ENCODE data around the gene RNF114.
"Not testable (repeated sequence)": the region's sequence is repeated elsewhere in the genome, so short reads cannot be mapped to it uniquely, and the experiment has no call there.

Gene RNF114, protein sequence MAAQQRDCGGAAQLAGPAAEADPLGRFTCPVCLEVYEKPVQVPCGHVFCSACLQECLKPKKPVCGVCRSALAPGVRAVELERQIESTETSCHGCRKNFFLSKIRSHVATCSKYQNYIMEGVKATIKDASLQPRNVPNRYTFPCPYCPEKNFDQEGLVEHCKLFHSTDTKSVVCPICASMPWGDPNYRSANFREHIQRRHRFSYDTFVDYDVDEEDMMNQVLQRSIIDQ

GRCh38 chr20:49936153-49937026 lies at the start of gene RNF114:
RNF114 (plus strand) TSS chr20:49936397; CDS start chr20:49936413, 16 bp downstream.
- DNase-seq (ENCODE audit: low spot score) = peak; percentile 99

GRCh38 chr20:49886571-49887213 lies 49.5 kb upstream of the RNF114 start:
- DNase-seq (ENCODE audit: low spot score) = no peak

DNA sequence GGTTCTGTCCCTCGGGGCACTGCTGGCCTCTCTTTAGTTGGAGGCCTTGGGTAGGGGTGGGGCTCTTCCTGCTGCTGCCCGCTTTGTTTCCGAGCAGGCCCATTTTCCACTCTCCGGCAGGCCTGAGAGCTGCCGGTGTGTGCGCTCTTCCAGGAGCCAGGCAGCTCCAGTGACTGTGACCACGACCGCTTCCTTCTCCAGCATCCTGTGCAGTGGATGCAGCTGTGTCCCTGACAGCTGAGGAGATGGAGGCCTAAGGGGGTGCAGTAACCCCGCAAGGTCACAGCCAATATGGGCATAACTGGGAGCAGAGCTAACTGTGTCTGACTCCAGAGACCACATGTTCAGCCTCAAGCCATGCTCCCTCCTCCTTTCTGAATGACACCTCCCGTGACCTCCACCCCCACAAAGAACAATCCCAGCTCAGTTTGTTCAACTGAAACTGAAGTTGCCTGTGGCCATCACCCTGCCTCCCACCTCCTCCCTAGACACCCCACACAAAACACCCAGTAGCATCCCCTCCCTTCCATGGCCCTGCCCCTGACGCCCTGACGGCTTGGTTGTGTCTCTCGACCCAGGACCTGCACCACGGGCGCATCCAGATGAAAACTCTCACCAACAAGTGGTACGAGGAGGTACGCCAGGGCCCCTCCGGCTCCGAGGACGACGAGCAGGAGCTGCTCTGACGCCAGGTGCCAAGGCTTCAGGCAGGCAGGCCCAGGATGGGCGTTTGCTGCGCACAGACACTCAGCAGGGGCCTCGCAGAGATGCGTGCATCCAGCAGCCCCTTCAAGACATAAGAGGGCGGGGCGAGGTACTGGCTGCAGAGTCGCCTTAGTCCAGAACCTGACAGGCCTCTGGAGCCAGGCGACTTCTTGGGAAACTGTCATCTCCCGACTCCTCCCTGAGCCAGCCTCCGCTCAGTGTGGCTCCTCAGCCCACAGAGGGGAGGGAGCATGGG lies 48.7 kb upstream of the RNF114 start:
- no peak for DNase-seq (ENCODE audit: low spot score)

- peak; percentile 81 for DNase-seq (ENCODE audit: low spot score)
Observed at GRCh38 chr20:49888212-49889000, 47.8 kb upstream of the RNF114 start.

- no peak for DNase-seq (ENCODE audit: low spot score)
Observed at GRCh38 chr20:49889001-49889934, 46.9 kb upstream of the RNF114 start.

- DNase-seq (ENCODE audit: low spot score) = no peak
Observed at GRCh38 chr20:49889935-49890333, 46.3 kb upstream of the RNF114 start.

DNA sequence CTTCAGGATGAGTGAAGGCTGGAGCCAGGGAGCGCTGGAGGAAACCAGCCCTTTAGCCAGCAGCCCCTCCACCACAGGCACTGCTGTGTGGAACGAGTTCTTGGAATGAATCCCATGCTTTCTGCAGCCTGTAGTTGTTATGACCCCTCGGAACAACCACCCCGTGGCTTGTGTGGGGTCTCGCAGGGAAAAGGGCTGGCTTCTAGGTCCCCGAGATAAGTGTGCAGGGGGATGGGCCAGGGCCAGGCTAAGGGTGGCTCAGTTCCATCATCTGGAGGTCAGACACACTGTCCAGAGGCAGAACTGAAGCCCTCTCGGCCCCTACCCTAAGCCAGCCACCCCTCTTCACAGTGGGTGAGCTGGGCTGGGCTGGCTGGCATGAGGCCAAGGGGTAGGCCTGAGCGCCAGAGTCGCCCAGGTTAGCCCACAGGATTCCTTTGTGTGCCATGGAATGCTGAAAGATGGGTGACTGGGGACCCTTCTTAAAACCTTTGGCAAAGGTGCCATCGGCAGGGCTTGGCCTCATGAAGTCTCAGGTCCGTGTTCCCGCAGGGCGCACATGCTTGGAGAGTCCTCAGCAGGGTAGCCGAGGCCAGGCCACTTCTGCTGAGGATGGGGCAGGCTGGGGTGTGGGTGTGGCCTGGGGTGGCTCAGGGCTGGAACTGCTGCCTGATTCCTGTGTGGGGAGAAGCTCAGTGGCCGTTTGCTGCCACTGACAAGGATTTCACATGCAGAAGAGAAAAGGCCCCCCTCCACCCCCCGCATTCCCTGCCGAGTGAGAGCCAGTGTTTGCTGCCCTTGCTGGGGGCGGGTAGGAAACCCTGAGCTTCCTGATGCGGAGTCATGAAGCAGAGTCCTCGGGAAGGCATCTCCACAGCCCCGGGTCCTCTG lies 45.5 kb upstream of the RNF114 start:
- DNase-seq (ENCODE audit: low spot score) = no peak

DNA sequence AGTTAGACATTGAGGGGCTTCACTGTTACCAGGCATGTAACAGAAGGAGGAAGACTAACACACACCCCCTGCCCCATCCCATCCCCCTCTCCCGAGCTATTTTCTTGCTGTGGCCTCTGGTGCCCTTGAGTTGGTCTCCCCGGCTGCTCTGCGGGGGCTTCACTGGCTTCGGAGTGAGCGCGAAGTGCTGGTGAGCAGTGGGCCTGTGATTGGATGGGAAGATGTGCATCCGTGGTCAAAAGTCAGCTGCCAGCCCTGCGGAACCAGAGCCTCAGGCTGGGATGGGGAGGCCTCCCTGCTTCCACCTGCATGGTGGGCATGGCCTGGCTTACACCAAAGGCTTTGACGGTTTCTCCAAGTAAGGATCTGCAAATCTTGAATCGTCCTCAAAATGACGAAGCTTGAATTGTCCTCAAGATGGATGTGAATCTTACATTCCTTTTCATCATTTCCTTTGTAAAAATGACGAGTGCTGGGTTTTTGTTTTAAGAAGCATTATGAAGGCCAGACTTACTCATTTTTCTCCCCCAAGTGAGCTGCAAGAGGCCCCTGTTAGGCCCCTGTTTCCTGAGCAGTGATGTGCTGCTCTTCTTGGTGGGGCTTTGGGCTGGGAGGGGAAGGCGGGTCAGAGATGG lies 44.6 kb upstream of the RNF114 start:
- no peak for DNase-seq (ENCODE audit: low spot score)

- no peak for DNase-seq (ENCODE audit: low spot score)
Observed at GRCh38 chr20:49892260-49892659, 43.9 kb upstream of the RNF114 start.

- DNase-seq (ENCODE audit: low spot score) = no peak
Observed at GRCh38 chr20:49892817-49893216, 43.4 kb upstream of the RNF114 start.

DNA sequence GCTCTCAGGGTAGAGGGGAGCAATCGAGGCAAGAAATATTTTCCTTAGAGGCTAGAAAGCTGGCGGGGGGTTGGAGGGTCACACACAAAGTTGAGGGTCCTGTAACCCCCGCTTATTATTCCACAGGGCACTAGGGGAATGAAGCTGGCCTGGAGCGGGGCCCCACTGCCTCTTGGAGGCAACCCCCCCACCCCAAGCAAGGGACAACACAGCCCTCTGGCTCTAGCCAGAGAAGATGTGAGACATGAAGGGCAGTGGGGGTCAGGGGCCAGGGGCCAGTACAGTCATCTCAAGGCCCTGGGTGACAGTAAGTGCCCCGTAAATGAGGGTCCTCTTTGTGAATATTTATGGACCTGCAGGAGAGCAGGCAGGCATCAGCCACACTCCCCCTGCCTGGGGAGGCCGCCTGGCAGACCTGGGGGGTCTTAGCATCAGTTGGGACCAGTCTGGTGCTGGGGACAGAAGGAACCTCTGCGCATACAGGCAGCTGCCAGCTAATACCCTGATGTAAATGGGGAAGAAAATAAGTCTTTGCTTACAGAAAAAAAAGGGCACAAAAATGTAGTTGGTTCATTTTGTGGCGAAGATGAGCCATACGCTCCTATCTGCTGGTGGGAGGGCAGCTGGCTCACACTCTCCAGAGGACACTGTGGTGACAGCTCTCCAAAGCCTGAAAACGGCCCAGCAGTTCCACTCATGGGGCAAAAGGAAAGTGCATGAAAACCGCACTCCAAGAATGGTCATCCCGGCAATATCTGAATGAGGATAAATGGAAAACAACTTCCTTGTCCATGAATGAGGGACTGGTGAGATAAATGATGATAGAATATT lies 42.7 kb upstream of the RNF114 start:
- peak; percentile 80 for DNase-seq (ENCODE audit: low spot score)

DNA sequence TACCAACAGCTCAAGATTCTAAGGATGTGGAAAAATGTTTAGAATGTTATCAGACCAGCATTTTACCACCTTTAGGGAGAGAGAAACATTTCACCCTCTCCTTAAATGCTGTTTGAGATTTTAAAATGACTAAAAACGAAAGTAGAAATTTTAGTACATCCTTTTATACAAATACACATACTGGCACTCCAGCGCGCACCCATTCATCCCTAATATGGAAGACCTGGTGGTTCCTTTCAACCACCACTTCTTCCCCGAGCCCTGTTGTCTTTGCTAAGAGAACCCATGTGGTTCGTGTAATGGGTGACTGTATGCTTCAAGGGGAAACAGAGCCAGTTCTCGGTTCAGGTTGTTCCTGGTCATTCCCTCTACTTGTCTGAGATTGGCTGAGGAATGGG lies 42.1 kb upstream of the RNF114 start:
- DNase-seq (ENCODE audit: low spot score) = no peak

- DNase-seq (ENCODE audit: low spot score) = not testable (repeated sequence)
Observed at GRCh38 chr20:49895474-49896093, 40.6 kb upstream of the RNF114 start.

DNA sequence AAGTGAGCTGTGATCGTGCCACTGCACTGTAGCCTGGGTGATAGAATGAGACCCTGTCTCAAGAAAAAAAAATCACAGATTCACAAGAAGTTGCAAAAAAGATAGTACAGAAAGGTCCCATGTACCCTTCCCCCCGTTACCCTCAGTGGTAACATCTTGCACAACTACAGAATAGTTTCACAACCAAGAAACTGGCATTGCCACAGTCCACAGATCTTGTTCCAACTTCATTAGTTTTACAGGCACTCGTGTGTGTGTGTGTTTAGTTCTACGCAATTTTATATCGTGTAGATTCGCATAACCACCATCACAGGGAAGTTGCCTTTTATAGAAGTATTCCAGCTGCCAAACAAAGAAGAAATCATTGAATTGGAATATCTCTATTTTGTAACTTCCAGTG lies 40.0 kb upstream of the RNF114 start:
- no peak for DNase-seq (ENCODE audit: low spot score)

GRCh38 chr20:49899541-49900383 lies 36.4 kb upstream of the RNF114 start:
- no peak for DNase-seq (ENCODE audit: low spot score)

DNA sequence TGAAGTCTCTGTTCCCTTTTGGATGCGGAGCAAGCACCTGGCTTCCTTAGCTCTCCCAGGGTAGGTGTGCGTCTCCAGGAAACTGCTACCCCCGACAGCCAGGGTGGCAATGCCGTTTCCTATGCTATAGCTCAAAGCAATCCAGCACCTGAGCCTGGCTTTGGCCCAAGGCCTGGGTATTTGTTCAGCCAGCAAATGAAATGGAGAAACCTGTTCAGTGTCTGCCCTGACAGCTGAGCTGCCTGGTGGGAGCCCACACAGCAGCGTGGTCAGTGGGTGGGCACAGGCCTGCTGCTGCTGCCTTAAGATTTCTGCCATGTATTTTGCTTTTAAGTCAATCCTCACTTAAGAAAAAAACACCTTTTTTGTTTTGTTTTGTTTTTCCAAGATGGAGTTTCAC lies 34.6 kb upstream of the RNF114 start:
- no peak for DNase-seq (ENCODE audit: low spot score)

Measured in AG20443 (cell line).